GM21515 (cell line): Measurements from ENCODE around the gene HS1BP3.
A peak's percentile ranks its signal among the peaks of the same experiment; 100 is the strongest.

ENCODE experiments used
- ATAC-seq: cut with Tn5 transposase; IDR thresholded peaks from one replicate; pipeline ENCODE4 v1.9.1; 2021; ENCODE audit not compliant: unreplicated experiment

HS1BP3 gene

DNA sequence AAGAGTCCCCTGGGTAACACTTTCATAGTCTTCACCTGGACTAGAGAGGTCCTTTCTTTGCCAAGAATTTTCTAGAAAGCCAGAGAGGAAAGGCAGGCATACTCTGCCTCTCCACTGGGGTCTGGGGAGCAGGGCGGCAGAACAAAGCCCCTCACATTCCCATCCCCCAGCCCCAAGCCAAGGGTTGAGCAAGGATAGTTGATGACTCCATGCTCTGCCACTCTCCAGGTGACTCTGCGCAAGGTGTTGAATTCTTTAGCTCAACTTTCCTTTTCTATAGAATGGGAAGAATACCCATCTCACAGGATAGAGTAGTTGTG, 13.1 kb upstream of the HS1BP3 start:
- no peak for ATAC-seq

DNA sequence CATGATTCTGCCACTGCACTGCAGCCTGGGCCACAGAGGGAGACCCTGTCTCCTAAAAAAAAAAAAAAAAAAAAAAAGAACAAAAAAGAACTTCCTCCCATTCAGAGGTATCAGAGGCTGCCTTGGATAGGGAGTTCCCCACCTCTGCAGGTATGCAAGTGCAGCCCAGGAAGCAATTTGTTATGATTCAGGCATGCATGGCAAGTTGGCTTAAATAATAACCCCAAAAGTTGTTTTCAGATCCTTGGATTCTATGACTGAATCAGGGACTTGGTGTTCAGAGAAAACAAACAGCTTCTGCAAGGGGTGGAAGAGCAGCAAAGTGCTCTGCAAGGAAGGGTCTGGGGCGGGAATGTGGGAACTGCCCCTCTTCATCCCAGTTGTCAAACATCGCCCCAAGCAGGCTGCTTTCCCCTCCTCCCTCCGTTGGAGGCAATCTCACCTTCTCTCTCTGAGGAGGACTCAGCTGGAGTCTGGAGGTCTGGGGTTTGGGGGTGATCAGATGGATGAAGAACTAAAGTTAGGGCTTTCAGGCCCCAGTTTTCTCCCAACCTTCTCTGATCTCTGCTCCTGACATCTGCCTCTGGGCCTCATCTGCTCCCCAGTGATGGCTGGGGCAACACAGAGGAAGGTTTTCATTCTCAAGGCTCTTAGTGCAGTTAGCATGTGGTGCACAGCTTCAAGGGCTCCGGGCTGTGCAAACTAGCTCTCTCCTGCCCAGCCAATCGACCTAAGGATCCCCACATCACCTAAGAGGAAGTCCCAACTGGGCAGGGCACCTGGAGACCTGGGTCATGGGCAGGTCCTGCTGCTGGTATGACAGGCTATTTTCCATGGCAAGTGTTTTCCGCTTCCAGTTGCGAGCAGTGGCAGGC, 12.5 kb upstream of the HS1BP3 start:
- ATAC-seq = no peak

DNA sequence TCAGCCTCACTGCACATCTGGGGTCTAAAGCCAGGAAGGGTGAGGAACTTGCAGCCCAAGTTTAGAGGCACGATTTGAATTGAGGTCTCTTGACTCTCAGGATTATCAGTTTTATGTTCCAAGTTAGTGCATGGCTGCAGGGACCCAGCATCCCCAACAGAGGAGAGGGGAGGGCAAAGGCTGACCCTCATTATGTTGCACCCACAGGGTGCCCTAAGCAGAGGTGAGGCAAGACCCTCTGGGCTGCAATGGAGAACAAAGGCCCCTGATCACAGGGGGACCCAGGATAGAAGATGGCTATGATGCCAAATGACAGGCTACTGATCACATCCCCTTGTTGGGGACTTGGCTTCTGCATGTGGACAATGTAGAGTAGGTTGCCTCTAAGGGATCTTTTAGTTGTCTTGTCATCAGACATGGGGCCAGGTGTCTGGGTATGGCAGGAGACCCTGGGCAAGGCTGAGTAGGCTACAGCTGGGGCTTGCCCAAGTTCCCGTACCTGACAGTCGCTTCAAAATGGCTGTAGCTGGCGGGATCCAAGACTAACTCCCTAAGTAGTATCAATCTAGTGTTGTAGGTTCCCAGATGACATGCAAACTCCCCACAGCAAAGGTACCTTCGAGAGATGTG, 11.5 kb upstream of the HS1BP3 start:
- ATAC-seq = no peak

GRCh38 chr2:20661421-20662307, 10.8 kb upstream of the HS1BP3 start:
- peak; percentile 64 for ATAC-seq

GRCh38 chr2:20660506-20661420, 9.9 kb upstream of the HS1BP3 start:
- no peak for ATAC-seq

DNA sequence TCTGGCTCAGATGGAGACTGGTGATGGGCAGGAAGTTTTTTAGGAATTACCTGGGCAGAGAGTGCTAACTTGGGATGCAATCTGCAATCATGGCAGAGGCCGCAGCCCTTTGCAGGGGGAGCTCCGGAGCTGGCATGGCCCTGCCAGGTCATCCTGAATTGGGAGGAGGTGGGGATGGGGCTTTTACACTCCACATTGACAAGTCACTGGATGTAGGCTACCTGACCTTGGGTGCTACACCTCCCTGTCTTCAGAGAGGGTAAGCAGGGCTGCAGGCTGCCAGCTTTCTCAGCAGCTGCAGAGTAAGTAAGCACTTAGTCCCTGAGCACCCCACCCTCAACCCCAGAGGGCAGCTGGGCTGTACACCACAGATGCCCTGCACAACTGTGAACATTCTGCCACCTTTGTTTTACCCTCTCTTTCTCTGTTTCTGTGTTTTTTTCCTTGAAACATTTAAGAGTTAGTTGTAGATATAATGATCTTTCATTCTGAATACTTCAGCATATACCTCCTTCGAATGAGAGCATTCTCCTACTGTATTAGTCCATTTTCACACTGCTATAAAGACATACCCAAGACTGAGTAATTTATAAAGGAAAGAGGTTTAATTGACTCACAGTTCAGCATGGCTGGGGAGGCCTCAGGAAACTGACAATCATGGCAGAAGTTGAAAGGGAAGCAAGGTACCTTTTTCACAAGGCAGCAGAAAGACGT, 6.8 kb upstream of the HS1BP3 start:
- no peak for ATAC-seq

DNA sequence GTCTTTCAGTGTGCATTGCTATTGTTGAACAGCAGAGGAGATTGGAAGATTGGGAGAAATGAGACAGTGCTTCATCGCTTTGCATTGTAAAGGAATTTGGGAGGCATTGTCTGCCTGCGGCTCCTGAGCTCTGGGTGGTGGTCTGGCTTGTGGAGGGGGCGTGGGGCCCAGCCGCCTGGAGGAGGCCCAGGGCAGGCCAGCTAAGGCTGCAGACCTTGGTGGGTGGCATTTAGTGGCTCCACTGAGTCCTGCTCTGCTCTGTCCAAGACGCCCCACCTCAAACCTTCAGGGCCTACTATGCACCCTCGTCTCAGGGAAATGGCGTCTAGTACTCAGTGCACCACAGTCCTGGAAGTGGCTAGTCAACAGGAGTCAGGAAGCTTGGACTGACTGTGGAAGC, 5.7 kb upstream of the HS1BP3 start:
- no peak for ATAC-seq

DNA sequence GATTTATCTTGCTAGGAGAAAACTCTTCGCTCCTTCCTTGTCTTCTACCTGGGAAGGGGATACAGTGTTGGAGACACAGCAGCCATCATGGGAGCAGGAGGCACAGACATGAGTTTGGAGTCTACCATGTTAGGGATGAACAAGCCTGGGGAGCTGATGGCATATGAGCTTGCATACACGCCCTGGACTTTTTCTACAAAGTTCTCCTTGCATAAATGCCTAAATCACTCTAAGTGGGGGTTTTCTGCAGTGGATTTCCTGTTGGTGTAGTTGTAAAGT, 3.6 kb upstream of the HS1BP3 start:
- ATAC-seq = no peak

GRCh38 chr2:20653695-20654534, 3.0 kb upstream of the HS1BP3 start:
- no peak for ATAC-seq

DNA sequence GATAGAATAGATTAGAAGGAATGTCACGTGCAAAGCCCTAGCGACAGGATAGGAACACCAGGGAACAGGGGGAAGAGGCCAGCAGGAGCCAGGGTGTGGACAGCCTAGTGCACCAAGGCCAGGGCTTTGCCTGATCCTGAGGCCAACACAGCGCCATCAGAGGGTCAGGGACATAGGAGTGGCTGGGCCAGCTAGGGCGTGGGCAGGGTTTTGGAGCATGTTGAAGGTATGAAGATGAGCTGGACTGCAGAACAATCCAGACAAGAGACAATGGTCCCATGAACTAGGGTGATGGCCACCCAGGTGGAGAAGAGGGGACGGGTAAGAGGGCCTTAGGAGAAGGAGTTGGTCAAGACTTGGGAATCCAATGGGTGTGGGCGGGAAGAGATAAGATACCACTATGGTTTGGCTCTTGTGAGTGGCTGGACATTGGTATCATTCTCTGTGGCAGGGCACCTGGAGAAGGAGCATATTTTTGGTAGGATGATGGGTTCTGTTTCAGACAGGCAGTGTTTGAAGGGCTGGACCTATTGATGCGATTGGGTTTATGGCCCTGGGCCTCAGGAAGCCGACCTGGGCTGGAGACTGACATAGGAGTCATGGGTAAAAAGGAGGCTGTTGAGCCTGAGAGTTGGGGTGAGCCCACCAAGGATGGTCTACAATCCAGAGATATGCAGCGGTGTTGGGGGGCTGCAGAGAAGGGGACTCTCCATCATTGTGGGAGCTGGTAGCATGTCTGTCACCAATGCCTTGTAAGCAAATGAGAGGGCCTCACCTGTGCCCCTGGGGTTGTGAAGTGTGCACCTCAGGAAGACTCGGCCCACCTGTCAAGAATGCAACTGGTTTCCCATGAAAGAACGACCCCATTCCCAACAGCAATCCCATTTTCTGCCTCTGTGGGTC, 2.0 kb upstream of the HS1BP3 start:
- ATAC-seq = no peak

- no peak for ATAC-seq
Measured at GRCh38 chr2:20652141-20652540, 1.2 kb upstream of the HS1BP3 start.

DNA sequence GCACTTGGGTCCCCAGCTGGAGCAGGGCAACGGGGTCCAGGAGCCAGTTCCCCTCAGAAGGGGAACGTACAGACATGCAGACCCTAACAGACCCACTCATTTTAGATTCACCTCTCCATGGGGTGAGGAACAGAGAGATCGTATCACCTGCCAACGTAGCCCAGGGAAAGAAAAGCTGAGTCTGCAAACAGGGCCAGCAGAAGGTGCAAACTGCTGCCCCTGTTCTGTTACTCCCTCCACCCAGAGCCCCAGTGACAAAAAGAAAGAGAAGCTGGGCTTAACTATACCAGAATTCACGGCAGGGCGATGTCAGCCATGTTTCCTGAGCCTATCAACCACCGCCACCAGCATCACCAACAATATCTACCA, 817 bp upstream of the HS1BP3 start:
- no peak for ATAC-seq

- no peak for ATAC-seq
Measured at GRCh38 chr2:20650393-20650876, 463 bp downstream of the HS1BP3 start.

- ATAC-seq = no peak
Measured at GRCh38 chr2:20649976-20650375, 922 bp downstream of the HS1BP3 start.

DNA sequence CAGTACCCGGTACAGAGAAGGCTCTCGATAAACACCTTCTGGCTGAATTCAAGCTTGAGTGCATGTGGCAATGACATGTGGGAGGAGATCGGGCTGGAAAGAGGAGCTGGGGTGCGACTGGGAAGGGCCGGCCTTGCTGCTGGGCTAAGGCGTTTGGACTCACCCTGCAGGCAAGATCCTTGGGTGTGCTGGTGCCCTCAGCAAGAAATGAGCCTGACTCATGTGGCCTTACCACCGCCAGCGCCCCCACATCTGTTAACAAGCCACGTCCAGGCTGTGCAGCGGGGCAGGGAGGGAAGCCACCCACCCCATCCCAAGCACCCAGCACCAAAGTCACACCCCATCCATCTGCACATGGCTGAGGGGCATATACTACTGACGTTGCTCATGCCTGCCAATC, 1.3 kb downstream of the HS1BP3 start:
- ATAC-seq = no peak

GRCh38 chr2:20648831-20649230, 2.1 kb downstream of the HS1BP3 start:
- ATAC-seq = no peak

GRCh38 chr2:20648206-20648605, 2.7 kb downstream of the HS1BP3 start:
- ATAC-seq = no peak

- no peak for ATAC-seq
Measured at GRCh38 chr2:20647738-20648137, 3.2 kb downstream of the HS1BP3 start.
